CD14-positive monocyte (primary cell): ENCODE measurements around the gene INO80C. TPM values are rescaled to one million over a fixed set of nuclear protein-coding genes. Genes with fewer than 3 reads are reported as not detected.

ENCODE experiments used
- DNase-seq, 3 donors: peaks; one replicate each; pipeline ENCODE4 v3.0.0-alpha.2; 2011 to 2022
- H2AFZ ChIP-seq: 2 replicates; pipeline ENCODE4 v1.6.0; 2012; ENCODE audit warnings: mild to moderate bottlenecking, low read depth, low read length, inconsistent platforms; ENCODE audit not compliant: insufficient read depth, poor library complexity, severe bottlenecking
- H3K27ac ChIP-seq, 2 donors: 1 replicate in 1 of 2; 2 replicates in 1 of 2; pipeline ENCODE4 v1.5.1; 2012 to 2013; ENCODE audit warnings: low read length in 2 of 2, control low read depth in 1 of 2, inconsistent platforms in 1 of 2, low read depth in 1 of 2, mild to moderate bottlenecking in 1 of 2
- H3K27me3 ChIP-seq, 2 donors: one replicate each; pipeline versions ENCODE4 v1.6.0 to v1.6.1; 2011 to 2013; ENCODE audit warnings: low read length in 2 of 2; ENCODE audit not compliant: control insufficient read depth in 2 of 2, insufficient read depth in 2 of 2
- H3K36me3 ChIP-seq, 2 donors: replicated peaks in 1 of 2; 1 replicate in 1 of 2; 2 replicates in 1 of 2; pipeline versions ENCODE4 v1.5.1 to v1.6.1; 2012 to 2013; ENCODE audit warnings: low read length in 2 of 2, control low read depth in 1 of 2, inconsistent platforms in 1 of 2, mild to moderate bottlenecking in 1 of 2; ENCODE audit not compliant: insufficient read depth in 2 of 2, control insufficient read depth in 1 of 2
- H3K4me1 ChIP-seq, 2 donors: 1 replicate in 1 of 2; 2 replicates in 1 of 2; pipeline versions ENCODE4 v1.5.1 to v1.6.1; 2012 to 2013; ENCODE audit warnings: low read length in 2 of 2, control low read depth in 1 of 2, inconsistent platforms in 1 of 2, mild to moderate bottlenecking in 1 of 2, moderate library complexity in 1 of 2; ENCODE audit not compliant: insufficient read depth in 2 of 2, control insufficient read depth in 1 of 2
- H3K4me2 ChIP-seq: replicated peaks from 2 replicates; pipeline ENCODE3; 2012; ENCODE audit warnings: low read length, moderate library complexity, mild to moderate bottlenecking; ENCODE audit not compliant: poor library complexity, severe bottlenecking; ENCODE audit errors: extremely low read depth
- H3K4me3 ChIP-seq, 3 experiments: fragments of 200-600 bp in 1 of 3; sonication (generic) in 1 of 3; replicated peaks in 1 of 3; 1 replicate in 2 of 3; 2 replicates in 1 of 3; pipeline ENCODE4 v1.5.1; 2011 to 2013; ENCODE audit warnings: low read length in 3 of 3, mild to moderate bottlenecking in 3 of 3, control low read depth in 2 of 3, low read depth in 2 of 3, inconsistent platforms in 1 of 3, moderate library complexity in 1 of 3
- H3K79me2 ChIP-seq: 2 replicates; pipeline ENCODE4 v1.6.0; 2012; ENCODE audit warnings: mild to moderate bottlenecking, control low read depth, inconsistent platforms, low read length, moderate library complexity; ENCODE audit not compliant: insufficient read depth
- H3K9ac ChIP-seq: 2 replicates; pipeline ENCODE4 v1.6.0; 2017; ENCODE audit warnings: low read length, mild to moderate bottlenecking; ENCODE audit not compliant: insufficient read depth, poor library complexity, severe bottlenecking
- H3K9me3 ChIP-seq, 2 donors: replicated peaks in 1 of 2; 1 replicate in 1 of 2; 2 replicates in 1 of 2; pipeline versions ENCODE4 v1.5.1 to v1.6.1; 2012 to 2013; ENCODE audit warnings: low read length in 2 of 2, control low read depth in 1 of 2; ENCODE audit not compliant: control insufficient read depth in 1 of 2, insufficient read depth in 1 of 2
- H4K20me1 ChIP-seq: 2 replicates; pipeline ENCODE4 v1.6.0; 2012; ENCODE audit warnings: mild to moderate bottlenecking, low read length, control low read depth, moderate library complexity; ENCODE audit not compliant: insufficient read depth
- H3K27ac Mint-ChIP-seq, 7 donors: one replicate each; pipeline ENCODE4 v1.8.0; 2020; ENCODE audit warnings: mild to moderate bottlenecking in 7 of 7, mixed read lengths in 7 of 7, moderate library complexity in 6 of 7, inconsistent platforms in 2 of 7
- H3K27me3 Mint-ChIP-seq, 3 donors: one replicate each; pipeline ENCODE4 v1.8.0; 2021 to 2022; ENCODE audit warnings: low read depth in 3 of 3, mild to moderate bottlenecking in 3 of 3, mixed read lengths in 3 of 3, moderate library complexity in 3 of 3, inconsistent platforms in 1 of 3
- H3K36me3 Mint-ChIP-seq, 2 donors: one replicate each; pipeline ENCODE4 v1.8.0; 2020; ENCODE audit warnings: mixed read lengths in 2 of 2, inconsistent platforms in 1 of 2, mild to moderate bottlenecking in 1 of 2
- H3K4me1 Mint-ChIP-seq: one replicate; pipeline ENCODE4 v1.8.0; 2020; ENCODE audit warnings: mild to moderate bottlenecking, mixed read lengths
- H3K4me3 Mint-ChIP-seq, 2 donors: one replicate each; pipeline ENCODE4 v1.8.0; 2020; ENCODE audit warnings: mild to moderate bottlenecking in 2 of 2, mixed read lengths in 2 of 2, moderate library complexity in 1 of 2
- H3K9me3 Mint-ChIP-seq, 7 donors: one replicate each; pipeline ENCODE4 v1.8.0; 2020 to 2022; ENCODE audit warnings: mixed read lengths in 7 of 7, mild to moderate bottlenecking in 6 of 7, moderate library complexity in 6 of 7, inconsistent platforms in 2 of 7
- WGBS: methylation state at CpG from one replicate; pipeline ENCODE4 v1.1.5; 2013; ENCODE audit warnings: missing lambda C conversion rate; ENCODE audit not compliant: insufficient coverage; 5-methylcytosine and 5-hydroxymethylcytosine counted together
- intact Hi-C, 2 donors: fragments of 100-400 bp; cut with micrococcal nuclease; formaldehyde crosslinking; loops; one replicate each; pipeline versions ENCODE4 v1.15.0 to v1.15.1; 2023
- polyA plus RNA-seq, 3 donors: library from polyadenylated mRNA; depleted of rRNA in 1 of 3; unstranded in 2 of 3; stranded (reverse) in 1 of 3; fragments of 300-500 nt in 2 of 3; fragments of >200 nt in 1 of 3; fragmentation: Illumina TruSeq in 2 of 3; gene quantifications; 1 replicate in 2 of 3; 2 replicates in 1 of 3; pipeline ENCODE4 v1.2.3, GENCODE V29; 2012 to 2021
- TF ChIP-seq, protein P1 (sequence below): fragments of 200-600 bp; IDR thresholded peaks from one replicate; pipeline ENCODE4 v1.8.0; 2022; ENCODE audit warnings: antibody characterized with exemption, mild to moderate bottlenecking

The INO80C gene
- polyA plus RNA-seq, 3 donors = 17.7 to 27.9 (median 22.3) TPM

DNA sequence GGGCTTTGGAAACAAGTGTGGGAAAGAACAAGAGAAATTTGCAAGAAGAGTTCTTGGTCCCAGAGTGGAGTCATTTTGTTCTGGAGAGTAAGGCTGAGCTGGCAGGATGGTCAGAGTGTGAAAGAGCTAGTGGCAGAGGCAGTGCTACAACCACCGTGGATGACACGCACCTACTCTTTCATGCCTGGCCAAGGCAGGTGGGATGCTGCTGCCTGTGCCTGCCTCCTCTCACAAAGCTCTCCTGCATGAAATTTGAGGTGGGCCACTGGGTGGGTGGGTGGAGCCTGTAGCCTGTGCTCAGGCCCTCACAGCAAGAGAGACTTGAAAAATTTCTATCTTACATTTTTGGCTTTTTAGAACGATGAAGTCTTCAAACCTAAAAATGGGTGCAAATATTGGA lies 9.4 kb upstream of the INO80C start:
- no peaks in the 10 kb centered on the region for H3K36me3 ChIP-seq
- no peaks in the 10 kb centered on the region for H3K27me3 ChIP-seq
- H2AFZ ChIP-seq = no peak overlapping the region
- Mint-ChIP-seq H3K4me1 (peaks cover 8% of the 10 kb centered on the region), H3K4me3 (no peak overlapping the region), H3K27me3 (peaks cover 0 to 2% (median 1%) of the 10 kb centered on the region in 3 donors), H3K36me3 (no peaks in the 10 kb centered on the region), H3K9me3 (no peaks in the 10 kb centered on the region), H3K27ac (no peak overlapping the region)
- H3K4me3 ChIP-seq = no peak overlapping the region
- intact Hi-C loops = no loop called here
- H4K20me1 ChIP-seq = no peaks in the 10 kb centered on the region
- TF ChIP-seq, protein P1, sequence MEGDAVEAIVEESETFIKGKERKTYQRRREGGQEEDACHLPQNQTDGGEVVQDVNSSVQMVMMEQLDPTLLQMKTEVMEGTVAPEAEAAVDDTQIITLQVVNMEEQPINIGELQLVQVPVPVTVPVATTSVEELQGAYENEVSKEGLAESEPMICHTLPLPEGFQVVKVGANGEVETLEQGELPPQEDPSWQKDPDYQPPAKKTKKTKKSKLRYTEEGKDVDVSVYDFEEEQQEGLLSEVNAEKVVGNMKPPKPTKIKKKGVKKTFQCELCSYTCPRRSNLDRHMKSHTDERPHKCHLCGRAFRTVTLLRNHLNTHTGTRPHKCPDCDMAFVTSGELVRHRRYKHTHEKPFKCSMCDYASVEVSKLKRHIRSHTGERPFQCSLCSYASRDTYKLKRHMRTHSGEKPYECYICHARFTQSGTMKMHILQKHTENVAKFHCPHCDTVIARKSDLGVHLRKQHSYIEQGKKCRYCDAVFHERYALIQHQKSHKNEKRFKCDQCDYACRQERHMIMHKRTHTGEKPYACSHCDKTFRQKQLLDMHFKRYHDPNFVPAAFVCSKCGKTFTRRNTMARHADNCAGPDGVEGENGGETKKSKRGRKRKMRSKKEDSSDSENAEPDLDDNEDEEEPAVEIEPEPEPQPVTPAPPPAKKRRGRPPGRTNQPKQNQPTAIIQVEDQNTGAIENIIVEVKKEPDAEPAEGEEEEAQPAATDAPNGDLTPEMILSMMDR = no peak
- no peak overlapping the region for H3K27ac ChIP-seq
- peaks cover 15 to 17% of the 10 kb centered on the region in 2 donors for H3K4me1 ChIP-seq
- WGBS = 100% methylated on average over 2 of the region's 3 CpGs
- DNase-seq = no peak
- H3K79me2 ChIP-seq = no peaks in the 10 kb centered on the region
- H3K4me2 ChIP-seq = no peak overlapping the region
- H3K9ac ChIP-seq = no peak overlapping the region
- H3K9me3 ChIP-seq = no peaks in the 10 kb centered on the region

DNA sequence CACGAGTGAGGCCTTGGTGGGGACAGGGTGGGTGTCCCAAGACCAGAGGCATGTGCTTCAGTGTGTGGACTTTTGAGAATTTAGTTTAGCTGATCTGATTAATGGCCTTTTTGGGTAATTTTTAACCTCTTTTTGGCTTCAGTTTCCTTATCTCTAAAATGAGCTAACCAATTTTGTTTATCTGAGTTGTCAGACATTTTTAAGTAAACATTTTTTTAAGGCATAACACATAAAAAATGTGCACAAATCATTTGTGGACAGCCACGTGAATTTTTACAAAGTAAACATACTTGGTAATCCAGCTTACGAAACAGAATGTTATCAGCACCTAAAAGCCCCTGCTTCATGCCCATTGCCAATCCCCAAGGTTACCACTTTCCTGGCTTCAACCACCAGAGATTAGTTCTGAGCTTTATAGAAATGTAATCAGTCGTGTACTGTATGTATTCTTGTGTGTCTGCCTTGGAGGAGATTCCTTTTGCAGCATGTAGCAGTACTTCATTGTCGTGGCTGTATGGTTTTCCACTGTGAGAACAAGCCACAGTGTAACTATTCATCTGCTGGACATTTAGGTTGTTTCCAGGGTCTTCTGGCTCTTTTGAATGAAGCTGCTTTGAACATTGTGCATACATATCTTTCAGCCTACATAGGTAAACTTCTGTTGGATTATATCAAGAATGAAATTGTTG lies 8.4 kb upstream of the INO80C start:
- Mint-ChIP-seq H3K4me3 (no peak overlapping the region), H3K9me3 (peaks cover 0 to under 1% (median 0%) of the 10 kb centered on the region in 7 donors), H3K4me1 (peaks cover 15% of the 10 kb centered on the region), H3K36me3 (no peaks in the 10 kb centered on the region), H3K27me3 (peaks cover under 1 to 2% (median 2%) of the 10 kb centered on the region in 3 donors), H3K27ac (no peak overlapping the region)
- H3K27ac ChIP-seq = no peak overlapping the region
- WGBS = 82% methylated on average over 4 of the region's 5 CpGs
- H3K9me3 ChIP-seq = no peaks in the 10 kb centered on the region
- no peak for DNase-seq
- TF ChIP-seq, protein P1 = no peak
- H3K9ac ChIP-seq = no peak overlapping the region
- H3K27me3 ChIP-seq = no peaks in the 10 kb centered on the region
- no peaks in the 10 kb centered on the region for H4K20me1 ChIP-seq
- H3K4me1 ChIP-seq = peaks cover 25 to 27% of the 10 kb centered on the region in 2 donors
- no peaks in the 10 kb centered on the region for H3K36me3 ChIP-seq
- H3K4me3 ChIP-seq = no peak overlapping the region
- no peak overlapping the region for H2AFZ ChIP-seq
- H3K4me2 ChIP-seq = no peak overlapping the region
- no peaks in the 10 kb centered on the region for H3K79me2 ChIP-seq
- intact Hi-C loops = no loop called here
